ENCODE measurements around the gene LAPTM5. TPM values are rescaled to one million over a fixed set of nuclear protein-coding genes. Genes with fewer than 3 reads are reported as not detected.

LAPTM5 gene
- total and polyA plus RNA-seq, 10 donors, result 419 to 747 (median 577) TPM

DNA sequence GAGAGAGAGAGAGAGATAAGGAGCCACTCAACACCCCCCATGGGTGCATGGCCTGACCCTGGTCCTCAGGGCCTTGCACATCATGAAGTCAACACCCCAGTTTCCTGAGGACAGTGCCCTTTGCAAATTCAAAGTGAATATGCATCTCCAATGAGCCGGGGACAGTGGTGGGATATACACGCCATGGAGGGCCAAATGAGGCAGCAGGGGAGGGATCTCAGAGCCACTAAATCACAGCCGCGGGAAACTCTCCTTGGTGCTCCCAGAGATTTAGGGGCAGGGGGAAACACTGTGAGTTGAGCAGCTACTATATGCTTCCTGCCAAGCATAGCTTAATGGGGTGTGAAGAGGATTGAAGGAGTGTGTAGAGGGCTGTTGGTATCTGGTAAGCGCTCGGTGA, 69.7 kb downstream of the LAPTM5 start:
- intact Hi-C loops (cut with DNase I; ENCODE audit: low total_unique reads), result no loop called here
- Histone ChIP-seq H3K36me3 (no peaks in the 10 kb centered on the region), H3K4me3 (no peak overlapping the region), H3K27me3 (replicated peaks in 1 of 7) (peaks cover 0 to 70% (median 36%) of the 10 kb centered on the region in 7 donors), H3K27ac (no peak overlapping the region), H3K4me1 (peaks cover 0 to 18% (median 8%) of the 10 kb centered on the region in 6 donors), H3K9me3 (no peaks in the 10 kb centered on the region)
- 90 to 95% (median 92%) methylated on average over 6 of the region's 6 CpGs for WGBS, 5 donors
- DNase-seq, result no peak
- TF ChIP-seq CTCF (IDR thresholded peaks at IDR 0.05 in 8 of 11, conservative IDR thresholded peaks at IDR 0.05 in 3 of 11), result no peak
- no peak for TF ChIP-seq POLR2AphosphoS5 (IDR thresholded peaks at IDR 0.05)
- TF ChIP-seq POLR2A (IDR thresholded peaks at IDR 0.05), result no peak

GRCh38 chr1:30686236-30686935, 71.2 kb downstream of the LAPTM5 start:
- no peaks in the 10 kb centered on the region for H3K36me3 ChIP-seq
- H3K27me3 ChIP-seq (replicated peaks in 1 of 7), result peaks cover 0 to 77% (median 38%) of the 10 kb centered on the region in 7 donors
- no peak overlapping the region for H3K4me3 ChIP-seq
- intact Hi-C loops (cut with DNase I; ENCODE audit: low total_unique reads), result no loop called here
- no peaks in the 10 kb centered on the region for H3K9me3 ChIP-seq
- H3K4me1 ChIP-seq, result peaks cover 0 to 18% (median 8%) of the 10 kb centered on the region in 6 donors
- no peak for DNase-seq
- no peak overlapping the region for H3K27ac ChIP-seq
- no peak for TF ChIP-seq CTCF (IDR thresholded peaks at IDR 0.05 in 8 of 11, conservative IDR thresholded peaks at IDR 0.05 in 3 of 11)
- no peak for TF ChIP-seq POLR2A (IDR thresholded peaks at IDR 0.05)
- no peak for TF ChIP-seq POLR2AphosphoS5 (IDR thresholded peaks at IDR 0.05)
- 52 to 64% (median 61%) methylated on average over 8 to 10 of the region's 10 CpGs for WGBS, 5 donors

- TF ChIP-seq POLR2AphosphoS5 (IDR thresholded peaks at IDR 0.05) (no peak), POLR2A (IDR thresholded peaks at IDR 0.05) (no peak), CTCF (IDR thresholded peaks at IDR 0.05 in 8 of 11, conservative IDR thresholded peaks at IDR 0.05 in 3 of 11) (no peak)
- no peaks in the 10 kb centered on the region for H3K9me3 ChIP-seq
- peak overlapping the region in 2 of 8 donors; percentile 13 to 50 for H3K4me3 ChIP-seq
- 20 to 35% (median 27%) methylated on average over 7 to 11 of the region's 11 CpGs for WGBS, 5 donors
- no peak overlapping the region for H3K27ac ChIP-seq
- no peak for DNase-seq
- peaks cover 0 to 18% (median 8%) of the 10 kb centered on the region in 6 donors for H3K4me1 ChIP-seq
- H3K36me3 ChIP-seq, result no peaks in the 10 kb centered on the region
- H3K27me3 ChIP-seq (replicated peaks in 1 of 7), result peaks cover 0 to 80% (median 39%) of the 10 kb centered on the region in 7 donors
- intact Hi-C loops (cut with DNase I; ENCODE audit: low total_unique reads), result no loop called here
Observed at GRCh38 chr1:30685796-30686165, 71.8 kb downstream of the LAPTM5 start.

DNA sequence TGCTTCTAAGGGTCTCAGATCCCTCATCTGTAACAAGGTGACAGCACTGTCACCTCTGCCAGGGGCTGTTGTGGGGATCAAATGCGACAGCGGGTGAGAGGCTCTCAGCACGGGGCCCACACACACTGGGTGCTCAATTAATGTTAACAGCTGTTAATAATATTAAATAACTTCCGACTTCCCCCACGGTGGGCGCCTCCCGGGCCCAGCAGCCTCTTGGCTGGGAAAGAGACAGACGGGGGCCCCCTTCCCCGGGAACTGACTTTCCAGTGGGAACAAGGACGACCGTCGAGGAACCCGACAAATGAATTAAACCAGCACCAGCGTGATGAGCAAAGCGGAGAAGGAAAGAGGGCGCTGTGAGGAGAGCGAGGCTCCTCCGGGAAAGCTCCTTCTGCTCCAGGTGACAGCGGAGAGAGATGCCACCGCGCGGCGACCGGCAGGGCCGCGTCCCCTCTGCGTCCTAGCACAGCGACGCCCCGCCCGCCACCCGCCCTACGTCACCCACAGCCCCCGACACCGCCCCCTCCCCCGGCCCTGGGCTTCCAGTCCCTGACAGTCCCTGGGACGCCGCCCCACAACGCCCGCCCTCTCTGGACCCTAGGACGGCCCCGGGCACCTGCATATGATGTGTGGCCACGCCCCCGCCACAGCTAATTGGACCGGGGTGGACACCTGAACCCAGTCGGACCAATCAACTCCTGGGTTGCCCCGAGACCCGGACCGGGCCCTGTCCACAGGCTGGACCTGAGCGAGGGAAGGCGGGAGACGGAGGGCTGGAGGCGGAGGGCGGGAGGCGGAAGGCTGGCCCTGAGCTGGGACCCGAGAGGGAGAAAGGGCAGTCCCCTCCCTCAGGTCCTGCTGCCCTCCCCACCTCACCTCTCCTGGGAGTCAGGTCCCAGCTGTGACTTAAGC, 72.4 kb downstream of the LAPTM5 start:
- TF ChIP-seq POLR2AphosphoS5 (IDR thresholded peaks at IDR 0.05) (no peak), CTCF (IDR thresholded peaks at IDR 0.05 in 8 of 11, conservative IDR thresholded peaks at IDR 0.05 in 3 of 11) (no peak), POLR2A (IDR thresholded peaks at IDR 0.05) (no peak)
- DNase-seq, result no peak
- H3K27me3 ChIP-seq (replicated peaks in 1 of 7), result peaks cover 0 to 87% (median 39%) of the 10 kb centered on the region in 7 donors

More for the DNA sequence above, 72.4 kb downstream of the LAPTM5 start:
- H3K4me1 ChIP-seq, result peaks cover 0 to 18% (median 8%) of the 10 kb centered on the region in 6 donors
- no peaks in the 10 kb centered on the region for H3K36me3 ChIP-seq
- H3K4me3 ChIP-seq, result peak overlapping the region in 2 of 8 donors; percentile 13 to 50
- WGBS, 5 donors, result 6 to 20% (median 9%) methylated on average over 28 to 56 of the region's 56 CpGs
- H3K9me3 ChIP-seq, result peaks cover 0 to 5% (median 2%) of the 10 kb centered on the region in 8 donors
- H3K27ac ChIP-seq, result no peak overlapping the region
- intact Hi-C loops (cut with DNase I; ENCODE audit: low total_unique reads), result no loop called here

All from spleen (tissue), 11 donors.